Loucy (cell line): Measurements from ENCODE around the gene PTCSC3.

Source experiments
- H2AFZ ChIP-seq: fragments of 200-600 bp; sonication (generic); 2 replicates; pipeline ENCODE4 v1.6.0; 2016; ENCODE audit warnings: antibody characterized with exemption, mild to moderate bottlenecking, low read length, moderate library complexity
- H3F3A ChIP-seq: fragments of 200-600 bp; 2 replicates; pipeline ENCODE4 v1.6.0; 2016; ENCODE audit warnings: antibody characterized with exemption, low read depth, mild to moderate bottlenecking
- H3K27me3 ChIP-seq: fragments of 200-600 bp; sonication (generic); 2 replicates; pipeline ENCODE4 v1.6.1; 2014; ENCODE audit warnings: low read length, mild to moderate bottlenecking; ENCODE audit not compliant: insufficient read depth, poor library complexity, severe bottlenecking
- H3K36me3 ChIP-seq: fragments of 200-600 bp; sonication (generic); 2 replicates; pipeline ENCODE4 v1.6.1; 2016; ENCODE audit warnings: low read length; ENCODE audit not compliant: insufficient read depth
- H3K4me1 ChIP-seq: fragments of 200-600 bp; sonication (generic); 2 replicates; pipeline ENCODE4 v1.5.1; 2014; ENCODE audit warnings: low read length, mild to moderate bottlenecking; ENCODE audit not compliant: insufficient read depth, poor library complexity, severe bottlenecking
- H3K4me2 ChIP-seq: fragments of 200-600 bp; sonication (generic); 2 replicates; pipeline ENCODE4 v1.6.0; 2014; ENCODE audit warnings: antibody characterized with exemption, low read length, low read depth, mild to moderate bottlenecking; ENCODE audit not compliant: poor library complexity, severe bottlenecking
- H3K4me3 ChIP-seq: fragments of 200-600 bp; sonication (generic); 2 replicates; pipeline ENCODE4 v1.5.1; 2014; ENCODE audit warnings: low read length, mild to moderate bottlenecking, mixed read lengths; ENCODE audit not compliant: poor library complexity, severe bottlenecking
- H3K79me2 ChIP-seq: fragments of 200-600 bp; sonication (generic); 2 replicates; pipeline ENCODE4 v1.6.1; 2014; ENCODE audit warnings: low read length; ENCODE audit not compliant: insufficient read depth
- H3K9ac ChIP-seq: fragments of 200-600 bp; sonication (generic); 2 replicates; pipeline ENCODE4 v1.6.0; 2014; ENCODE audit warnings: mild to moderate bottlenecking, low read depth, low read length, moderate library complexity; ENCODE audit not compliant: poor library complexity, severe bottlenecking
- H3K9me2 ChIP-seq: fragments of 200-600 bp; sonication (generic); replicated peaks from 2 replicates; pipeline ENCODE4 v1.6.1; 2016; ENCODE audit warnings: low read depth, low read length, mixed read lengths
- H3K9me3 ChIP-seq: fragments of 200-600 bp; sonication (generic); 2 replicates; pipeline ENCODE4 v1.6.1; 2014; ENCODE audit warnings: mild to moderate bottlenecking, antibody characterized with exemption, low read length, low read depth; ENCODE audit not compliant: insufficient read depth
- H4K20me1 ChIP-seq: fragments of 200-600 bp; sonication (generic); 2 replicates; pipeline ENCODE4 v1.6.0; 2014; ENCODE audit warnings: antibody characterized with exemption, low read length, mild to moderate bottlenecking; ENCODE audit not compliant: insufficient read depth, poor library complexity, severe bottlenecking
- EZH2phosphoT487 ChIP-seq: fragments of 200-600 bp; IDR thresholded peaks from 2 replicates; pipeline ENCODE4 v1.6.1; 2018; ENCODE audit warnings: antibody characterized with exemption, mild to moderate bottlenecking, moderate library complexity, borderline replicate concordance
- TF ChIP-seq, protein P1 (sequence below): fragments of 200-600 bp; sonication (generic); conservative IDR thresholded peaks from 2 replicates; pipeline ENCODE4 v1.5.1; 2014; ENCODE audit warnings: mild to moderate bottlenecking, antibody characterized with exemption, low read length

Gene PTCSC3

GRCh38 chr14:36167431-36167830 is 9.1 kb downstream of the PTCSC3 start:
- Histone ChIP-seq H4K20me1 (no peaks in the 10 kb centered on the region), H3K4me2 (no peak overlapping the region), H3K36me3 (no peaks in the 10 kb centered on the region), H2AFZ (no peak overlapping the region), H3K27me3 (no peaks in the 10 kb centered on the region), H3F3A (no peaks in the 10 kb centered on the region), H3K4me3 (no peak overlapping the region), H3K4me1 (no peaks in the 10 kb centered on the region), H3K79me2 (no peaks in the 10 kb centered on the region), H3K9me3 (no peaks in the 10 kb centered on the region), H3K9me2 (no peaks in the 10 kb centered on the region), H3K9ac (no peak overlapping the region)
- no peak for TF ChIP-seq EZH2phosphoT487
- TF ChIP-seq, protein P1, sequence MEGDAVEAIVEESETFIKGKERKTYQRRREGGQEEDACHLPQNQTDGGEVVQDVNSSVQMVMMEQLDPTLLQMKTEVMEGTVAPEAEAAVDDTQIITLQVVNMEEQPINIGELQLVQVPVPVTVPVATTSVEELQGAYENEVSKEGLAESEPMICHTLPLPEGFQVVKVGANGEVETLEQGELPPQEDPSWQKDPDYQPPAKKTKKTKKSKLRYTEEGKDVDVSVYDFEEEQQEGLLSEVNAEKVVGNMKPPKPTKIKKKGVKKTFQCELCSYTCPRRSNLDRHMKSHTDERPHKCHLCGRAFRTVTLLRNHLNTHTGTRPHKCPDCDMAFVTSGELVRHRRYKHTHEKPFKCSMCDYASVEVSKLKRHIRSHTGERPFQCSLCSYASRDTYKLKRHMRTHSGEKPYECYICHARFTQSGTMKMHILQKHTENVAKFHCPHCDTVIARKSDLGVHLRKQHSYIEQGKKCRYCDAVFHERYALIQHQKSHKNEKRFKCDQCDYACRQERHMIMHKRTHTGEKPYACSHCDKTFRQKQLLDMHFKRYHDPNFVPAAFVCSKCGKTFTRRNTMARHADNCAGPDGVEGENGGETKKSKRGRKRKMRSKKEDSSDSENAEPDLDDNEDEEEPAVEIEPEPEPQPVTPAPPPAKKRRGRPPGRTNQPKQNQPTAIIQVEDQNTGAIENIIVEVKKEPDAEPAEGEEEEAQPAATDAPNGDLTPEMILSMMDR, result no peak

- Histone ChIP-seq H3K79me2 (no peaks in the 10 kb centered on the region), H4K20me1 (no peaks in the 10 kb centered on the region), H3K27me3 (no peaks in the 10 kb centered on the region), H2AFZ (no peak overlapping the region), H3K36me3 (no peaks in the 10 kb centered on the region), H3F3A (no peaks in the 10 kb centered on the region), H3K4me3 (no peak overlapping the region), H3K9me2 (no peaks in the 10 kb centered on the region), H3K4me1 (no peaks in the 10 kb centered on the region), H3K9ac (no peak overlapping the region), H3K4me2 (no peak overlapping the region), H3K9me3 (no peaks in the 10 kb centered on the region)
- TF ChIP-seq EZH2phosphoT487, result no peak
- TF ChIP-seq, protein P1, result no peak
These were observed 13.1 kb downstream of the PTCSC3 start for GRCh38 chr14:36163451-36163850.

DNA sequence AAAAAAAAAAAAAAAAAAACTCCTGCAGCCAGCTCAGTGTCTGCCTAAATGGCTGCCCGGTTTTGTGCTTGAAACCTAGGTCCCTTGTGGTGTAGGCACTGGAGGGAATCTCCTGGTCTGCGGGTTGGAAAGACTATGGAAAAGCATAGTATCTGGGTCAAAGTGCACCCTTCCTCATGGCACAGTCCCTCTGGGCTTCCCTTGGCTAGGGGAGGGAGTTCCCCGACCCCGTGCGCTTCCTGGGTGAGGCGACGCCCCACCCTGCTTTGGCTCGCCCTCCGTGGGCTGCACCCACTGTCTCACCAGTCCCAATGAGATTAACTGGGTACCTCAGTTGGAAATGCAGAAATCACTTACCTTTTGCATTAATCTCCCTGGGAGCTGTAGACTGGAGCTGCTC is 14.3 kb downstream of the PTCSC3 start:
- Histone ChIP-seq H3K79me2 (no peaks in the 10 kb centered on the region), H3K9ac (no peak overlapping the region), H3K9me2 (no peaks in the 10 kb centered on the region), H3K36me3 (no peaks in the 10 kb centered on the region), H3K9me3 (no peaks in the 10 kb centered on the region), H4K20me1 (no peaks in the 10 kb centered on the region), H3K27me3 (no peaks in the 10 kb centered on the region), H3K4me2 (no peak overlapping the region), H3K4me1 (no peaks in the 10 kb centered on the region), H3F3A (no peaks in the 10 kb centered on the region), H2AFZ (no peak overlapping the region), H3K4me3 (no peak overlapping the region)
- no peak for TF ChIP-seq EZH2phosphoT487
- TF ChIP-seq, protein P1, result no peak
